OCI-LY3 (cell line): ENCODE measurements around the gene CYB561A3.

Experiments used
- H2AFZ ChIP-seq: fragments of 200-600, 300-600 bp; shearing (Covaris generic); 2 replicates; pipeline ENCODE4 v1.6.0; 2014; ENCODE audit warnings: antibody characterized with exemption, low read depth, low read length
- H3K27ac ChIP-seq: fragments of 200-600, 300-600 bp; sonication (generic); 2 replicates; pipeline ENCODE4 v1.5.1; 2014; ENCODE audit warnings: mild to moderate bottlenecking, low read length, moderate library complexity, mixed read lengths
- H3K27me3 ChIP-seq: fragments of 200-600, 300-600 bp; sonication (generic); 2 replicates; pipeline ENCODE4 v1.6.1; 2014; ENCODE audit warnings: low read depth, low read length, mixed read lengths
- H3K36me3 ChIP-seq: fragments of 200-600, 300-600 bp; sonication (generic); replicated peaks from 2 replicates; pipeline ENCODE3; 2014; ENCODE audit warnings: low read depth, low read length, mixed read lengths
- H3K4me1 ChIP-seq: fragments of 300-600, 200-600 bp; sonication (generic); 2 replicates; pipeline ENCODE4 v1.6.1; 2014; ENCODE audit warnings: low read length, mixed read lengths
- H3K4me2 ChIP-seq: fragments of 200-600, 300-600 bp; sonication (generic); 2 replicates; pipeline ENCODE4 v1.6.1; 2014; ENCODE audit warnings: low read length, mixed read lengths
- H3K4me3 ChIP-seq: fragments of 300-600, 200-600 bp; sonication (generic); 2 replicates; pipeline ENCODE4 v1.5.1; 2014; ENCODE audit warnings: antibody characterized with exemption, mild to moderate bottlenecking, low read length, moderate library complexity
- H3K79me2 ChIP-seq: fragments of 300-600, 200-600 bp; shearing (Covaris generic); 2 replicates; pipeline ENCODE4 v1.6.1; 2014; ENCODE audit warnings: mild to moderate bottlenecking, low read length, mixed read lengths
- H3K9ac ChIP-seq: fragments of 300-600, 200-600 bp; shearing (Covaris generic); 2 replicates; pipeline ENCODE4 v1.6.0; 2014; ENCODE audit warnings: mild to moderate bottlenecking, low read length, moderate library complexity
- H3K9me3 ChIP-seq: fragments of 200-600, 300-600 bp; shearing (Covaris generic); 2 replicates; pipeline ENCODE4 v1.6.1; 2014; ENCODE audit warnings: low read length, mixed read lengths; ENCODE audit not compliant: insufficient read depth
- H4K20me1 ChIP-seq: fragments of 200-600, 300-600 bp; sonication (generic); 2 replicates; pipeline ENCODE4 v1.6.1; 2016; ENCODE audit warnings: low read length, mixed read lengths; ENCODE audit not compliant: insufficient read depth
- EZH2phosphoT487 ChIP-seq: fragments of 200-600 bp; shearing (Covaris generic); IDR thresholded peaks from 2 replicates; pipeline ENCODE4 v1.6.1; 2018; ENCODE audit warnings: antibody characterized with exemption, mixed run types, low read depth
- TF ChIP-seq, protein P1 (sequence below): fragments of 200-600, 300-600 bp; sonication (generic); IDR thresholded peaks from 2 replicates; pipeline ENCODE4 v1.5.1; 2014; ENCODE audit warnings: antibody characterized with exemption, low read length, low read depth

CYB561A3 gene

GRCh38 chr11:61352038-61352437 lies 9.6 kb downstream of the CYB561A3 start:
- Histone ChIP-seq H3K36me3 (peaks cover 73% of the 10 kb centered on the region), H3K4me1 (peaks cover 34% of the 10 kb centered on the region)

DNA sequence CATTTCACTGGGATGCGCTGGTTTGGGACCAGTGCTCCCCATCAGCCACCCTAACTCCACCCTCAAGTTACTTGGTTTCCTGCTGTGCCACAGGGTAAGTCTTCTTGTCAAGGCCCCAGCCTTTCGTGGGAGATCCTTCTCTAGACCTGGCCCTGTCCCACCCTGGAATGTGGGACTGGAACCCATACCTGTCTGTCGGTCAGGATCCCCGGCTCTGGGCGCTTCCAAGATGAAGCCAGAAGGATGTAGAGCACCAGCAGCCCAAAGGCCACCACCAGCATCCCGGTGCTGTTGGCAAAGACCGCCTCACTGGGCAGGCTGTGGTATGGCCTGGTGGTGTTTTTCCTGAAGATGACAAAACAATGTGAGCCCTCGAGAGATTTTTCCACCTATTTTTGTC lies 10.9 kb downstream of the CYB561A3 start:
- Histone ChIP-seq H3K27me3 (no peaks in the 10 kb centered on the region), H2AFZ (no peak overlapping the region), H3K27ac (no peak overlapping the region), H3K4me1 (peaks cover 22% of the 10 kb centered on the region), H4K20me1 (0 out of 2 replicates have a peak, but pooled peaks cover 4% of the 10 kb centered on the region), H3K36me3 (peaks cover 85% of the 10 kb centered on the region), H3K9ac (no peak overlapping the region), H3K4me2 (no peak overlapping the region), H3K9me3 (no peaks in the 10 kb centered on the region), H3K4me3 (no peak overlapping the region), H3K79me2 (peaks cover 33% of the 10 kb centered on the region)
- TF ChIP-seq, protein P1, sequence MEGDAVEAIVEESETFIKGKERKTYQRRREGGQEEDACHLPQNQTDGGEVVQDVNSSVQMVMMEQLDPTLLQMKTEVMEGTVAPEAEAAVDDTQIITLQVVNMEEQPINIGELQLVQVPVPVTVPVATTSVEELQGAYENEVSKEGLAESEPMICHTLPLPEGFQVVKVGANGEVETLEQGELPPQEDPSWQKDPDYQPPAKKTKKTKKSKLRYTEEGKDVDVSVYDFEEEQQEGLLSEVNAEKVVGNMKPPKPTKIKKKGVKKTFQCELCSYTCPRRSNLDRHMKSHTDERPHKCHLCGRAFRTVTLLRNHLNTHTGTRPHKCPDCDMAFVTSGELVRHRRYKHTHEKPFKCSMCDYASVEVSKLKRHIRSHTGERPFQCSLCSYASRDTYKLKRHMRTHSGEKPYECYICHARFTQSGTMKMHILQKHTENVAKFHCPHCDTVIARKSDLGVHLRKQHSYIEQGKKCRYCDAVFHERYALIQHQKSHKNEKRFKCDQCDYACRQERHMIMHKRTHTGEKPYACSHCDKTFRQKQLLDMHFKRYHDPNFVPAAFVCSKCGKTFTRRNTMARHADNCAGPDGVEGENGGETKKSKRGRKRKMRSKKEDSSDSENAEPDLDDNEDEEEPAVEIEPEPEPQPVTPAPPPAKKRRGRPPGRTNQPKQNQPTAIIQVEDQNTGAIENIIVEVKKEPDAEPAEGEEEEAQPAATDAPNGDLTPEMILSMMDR = no peak
- TF ChIP-seq EZH2phosphoT487 = no peak

More at GRCh38 chr11:61352038-61352437, 9.6 kb downstream of the CYB561A3 start:
- Histone ChIP-seq H3K9me3 (no peaks in the 10 kb centered on the region), H3K27me3 (no peaks in the 10 kb centered on the region), H3K4me3 (no peak overlapping the region), H4K20me1 (0 out of 2 replicates have a peak, but pooled peaks cover under 1% of the 10 kb centered on the region), H2AFZ (no peak overlapping the region), H3K4me2 (no peak overlapping the region), H3K79me2 (peaks cover 41% of the 10 kb centered on the region), H3K27ac (no peak overlapping the region), H3K9ac (no peak overlapping the region)
- no peak for TF ChIP-seq EZH2phosphoT487
- TF ChIP-seq, protein P1 = no peak

DNA sequence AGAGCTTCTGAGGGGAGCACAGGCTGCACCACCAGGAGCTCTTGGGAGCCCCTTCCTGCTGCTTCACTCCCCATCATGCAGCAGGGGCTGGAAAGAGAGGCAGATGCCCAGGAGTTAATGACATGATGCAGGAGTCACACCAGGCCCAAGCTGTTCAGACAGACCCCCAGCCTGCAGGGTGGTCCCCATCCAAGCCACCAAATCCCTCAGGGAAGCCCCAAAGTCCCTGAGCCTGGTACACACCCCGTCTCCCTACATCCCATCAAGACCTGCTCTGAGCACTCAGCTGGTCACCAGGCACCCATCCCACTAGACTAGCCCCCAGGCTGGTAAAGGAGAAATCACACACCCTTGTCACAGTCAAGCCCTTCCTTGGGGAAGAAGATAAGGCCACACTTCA lies 11.3 kb downstream of the CYB561A3 start:
- Histone ChIP-seq H3K4me3 (no peak overlapping the region), H3K27me3 (no peaks in the 10 kb centered on the region), H3K27ac (no peak overlapping the region), H3K4me1 (peaks cover 17% of the 10 kb centered on the region), H3K36me3 (peaks cover 89% of the 10 kb centered on the region), H3K79me2 (peaks cover 28% of the 10 kb centered on the region), H3K9ac (no peak overlapping the region), H3K9me3 (no peaks in the 10 kb centered on the region), H3K4me2 (no peak overlapping the region), H4K20me1 (0 out of 2 replicates have a peak, but pooled peaks cover 4% of the 10 kb centered on the region), H2AFZ (no peak overlapping the region)
- TF ChIP-seq, protein P1 = no peak
- no peak for TF ChIP-seq EZH2phosphoT487

DNA sequence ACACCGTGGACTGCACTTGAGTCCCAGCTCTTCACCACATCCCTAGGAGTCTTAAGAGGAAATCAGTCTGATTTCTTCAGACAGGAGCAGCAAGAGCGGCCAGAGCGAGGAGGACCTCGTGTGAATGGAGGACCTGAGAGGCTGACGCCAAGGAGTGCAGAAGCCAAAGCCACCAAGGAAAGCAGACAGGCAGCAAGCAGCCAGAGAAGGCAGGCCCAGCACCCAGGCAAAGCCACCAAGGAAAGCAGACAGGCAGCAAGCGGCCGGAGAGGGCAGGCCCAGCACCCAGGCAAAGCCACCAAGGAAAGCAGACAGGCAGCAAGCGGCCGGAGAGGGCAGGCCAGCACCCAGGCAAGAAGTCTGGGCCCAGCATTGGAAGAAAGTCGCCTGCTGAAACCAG lies 11.8 kb downstream of the CYB561A3 start:
- peaks cover 13% of the 10 kb centered on the region for H3K4me1 ChIP-seq
- H3K27me3 ChIP-seq = no peaks in the 10 kb centered on the region
- no peaks in the 10 kb centered on the region for H3K9me3 ChIP-seq
- TF ChIP-seq, protein P1 = no peak
- TF ChIP-seq EZH2phosphoT487 = no peak
- no peak overlapping the region for H3K4me2 ChIP-seq
- H2AFZ ChIP-seq = no peak overlapping the region
- H3K4me3 ChIP-seq = no peak overlapping the region
- H3K9ac ChIP-seq = no peak overlapping the region
- peaks cover 24% of the 10 kb centered on the region for H3K79me2 ChIP-seq
- H3K27ac ChIP-seq = no peak overlapping the region
- H4K20me1 ChIP-seq = 0 out of 2 replicates have a peak, but pooled peaks cover 4% of the 10 kb centered on the region
- peaks cover 85% of the 10 kb centered on the region for H3K36me3 ChIP-seq
